Liver (tissue), 3 donors: ENCODE data around the gene NFYC.

Source experiments
- EGR1 ChIP-seq, 2 donors: IDR thresholded peaks; 2 replicates each; pipeline ENCODE4 v1.6.1; 2016 to 2018; ENCODE audit warnings: antibody characterized with exemption in 2 of 2, low read depth in 2 of 2
- GABPA ChIP-seq, 2 donors: IDR thresholded peaks in 1 of 2; conservative IDR thresholded peaks in 1 of 2; 2 replicates each; pipeline ENCODE4 v1.6.1; 2016; ENCODE audit warnings: antibody characterized with exemption in 2 of 2, mild to moderate bottlenecking in 1 of 2, moderate library complexity in 1 of 2
- RAD21 ChIP-seq, 2 donors: IDR thresholded peaks; 2 replicates each; pipeline ENCODE4 v1.6.1; 2016; ENCODE audit warnings: antibody characterized with exemption in 2 of 2, mild to moderate bottlenecking in 2 of 2
- TAF1 ChIP-seq: conservative IDR thresholded peaks from 2 replicates; pipeline ENCODE4 v1.6.1; 2016; ENCODE audit warnings: antibody characterized with exemption, mild to moderate bottlenecking
- YY1 ChIP-seq: IDR thresholded peaks from 2 replicates; pipeline ENCODE4 v1.6.1; 2016; ENCODE audit warnings: antibody characterized with exemption, mild to moderate bottlenecking
- TF ChIP-seq, protein P1 (sequence below): IDR thresholded peaks from 2 replicates; pipeline ENCODE4 v1.6.1; 2016; ENCODE audit warnings: antibody characterized with exemption
- TF ChIP-seq, protein P2 (sequence below): fragments of 150-350 bp; IDR thresholded peaks from 2 replicates; pipeline ENCODE4 v1.5.1; 2017; ENCODE audit warnings: improper control_type of control experiment, low read depth, low read length; ENCODE audit not compliant: missing input control
- TF ChIP-seq, protein P3 (sequence below): IDR thresholded peaks from 2 replicates; pipeline ENCODE4 v1.6.1; 2016; ENCODE audit warnings: antibody characterized with exemption, mild to moderate bottlenecking
- TF ChIP-seq, protein P4 (sequence below): IDR thresholded peaks from 2 replicates; pipeline ENCODE4 v1.6.1; 2016; ENCODE audit warnings: antibody characterized with exemption
- donor health status: healthy.
- donor health status: healthy.

DNA sequence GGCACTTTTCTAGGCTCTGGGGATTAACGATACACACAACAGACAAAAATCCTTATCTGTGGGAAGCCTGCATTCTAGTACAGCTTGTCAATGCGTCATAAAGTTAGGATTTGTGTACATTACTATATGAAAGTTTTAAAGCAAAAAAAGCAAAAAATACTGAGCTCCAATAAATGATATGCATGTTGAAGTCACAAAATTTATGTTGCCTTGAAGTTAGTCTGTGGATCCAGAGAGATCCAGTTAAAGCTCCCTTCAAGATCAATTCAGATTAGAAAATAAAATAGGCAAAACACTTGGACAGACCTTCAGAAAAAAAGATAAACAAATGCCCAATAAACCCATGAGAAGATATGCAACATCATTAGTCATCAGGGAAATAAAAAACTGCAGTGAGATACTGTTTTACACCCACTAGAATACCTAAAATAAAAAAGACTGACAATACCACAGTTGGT is 59.0 kb downstream of the NFYC start:
- TF ChIP-seq, protein P1, sequence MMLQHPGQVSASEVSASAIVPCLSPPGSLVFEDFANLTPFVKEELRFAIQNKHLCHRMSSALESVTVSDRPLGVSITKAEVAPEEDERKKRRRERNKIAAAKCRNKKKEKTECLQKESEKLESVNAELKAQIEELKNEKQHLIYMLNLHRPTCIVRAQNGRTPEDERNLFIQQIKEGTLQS: no peak
- TF ChIP-seq, protein P2, sequence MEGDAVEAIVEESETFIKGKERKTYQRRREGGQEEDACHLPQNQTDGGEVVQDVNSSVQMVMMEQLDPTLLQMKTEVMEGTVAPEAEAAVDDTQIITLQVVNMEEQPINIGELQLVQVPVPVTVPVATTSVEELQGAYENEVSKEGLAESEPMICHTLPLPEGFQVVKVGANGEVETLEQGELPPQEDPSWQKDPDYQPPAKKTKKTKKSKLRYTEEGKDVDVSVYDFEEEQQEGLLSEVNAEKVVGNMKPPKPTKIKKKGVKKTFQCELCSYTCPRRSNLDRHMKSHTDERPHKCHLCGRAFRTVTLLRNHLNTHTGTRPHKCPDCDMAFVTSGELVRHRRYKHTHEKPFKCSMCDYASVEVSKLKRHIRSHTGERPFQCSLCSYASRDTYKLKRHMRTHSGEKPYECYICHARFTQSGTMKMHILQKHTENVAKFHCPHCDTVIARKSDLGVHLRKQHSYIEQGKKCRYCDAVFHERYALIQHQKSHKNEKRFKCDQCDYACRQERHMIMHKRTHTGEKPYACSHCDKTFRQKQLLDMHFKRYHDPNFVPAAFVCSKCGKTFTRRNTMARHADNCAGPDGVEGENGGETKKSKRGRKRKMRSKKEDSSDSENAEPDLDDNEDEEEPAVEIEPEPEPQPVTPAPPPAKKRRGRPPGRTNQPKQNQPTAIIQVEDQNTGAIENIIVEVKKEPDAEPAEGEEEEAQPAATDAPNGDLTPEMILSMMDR: no peak
- TF ChIP-seq RAD21 (IDR thresholded peaks at IDR 0.05): no peak
- TF ChIP-seq, protein P3, sequence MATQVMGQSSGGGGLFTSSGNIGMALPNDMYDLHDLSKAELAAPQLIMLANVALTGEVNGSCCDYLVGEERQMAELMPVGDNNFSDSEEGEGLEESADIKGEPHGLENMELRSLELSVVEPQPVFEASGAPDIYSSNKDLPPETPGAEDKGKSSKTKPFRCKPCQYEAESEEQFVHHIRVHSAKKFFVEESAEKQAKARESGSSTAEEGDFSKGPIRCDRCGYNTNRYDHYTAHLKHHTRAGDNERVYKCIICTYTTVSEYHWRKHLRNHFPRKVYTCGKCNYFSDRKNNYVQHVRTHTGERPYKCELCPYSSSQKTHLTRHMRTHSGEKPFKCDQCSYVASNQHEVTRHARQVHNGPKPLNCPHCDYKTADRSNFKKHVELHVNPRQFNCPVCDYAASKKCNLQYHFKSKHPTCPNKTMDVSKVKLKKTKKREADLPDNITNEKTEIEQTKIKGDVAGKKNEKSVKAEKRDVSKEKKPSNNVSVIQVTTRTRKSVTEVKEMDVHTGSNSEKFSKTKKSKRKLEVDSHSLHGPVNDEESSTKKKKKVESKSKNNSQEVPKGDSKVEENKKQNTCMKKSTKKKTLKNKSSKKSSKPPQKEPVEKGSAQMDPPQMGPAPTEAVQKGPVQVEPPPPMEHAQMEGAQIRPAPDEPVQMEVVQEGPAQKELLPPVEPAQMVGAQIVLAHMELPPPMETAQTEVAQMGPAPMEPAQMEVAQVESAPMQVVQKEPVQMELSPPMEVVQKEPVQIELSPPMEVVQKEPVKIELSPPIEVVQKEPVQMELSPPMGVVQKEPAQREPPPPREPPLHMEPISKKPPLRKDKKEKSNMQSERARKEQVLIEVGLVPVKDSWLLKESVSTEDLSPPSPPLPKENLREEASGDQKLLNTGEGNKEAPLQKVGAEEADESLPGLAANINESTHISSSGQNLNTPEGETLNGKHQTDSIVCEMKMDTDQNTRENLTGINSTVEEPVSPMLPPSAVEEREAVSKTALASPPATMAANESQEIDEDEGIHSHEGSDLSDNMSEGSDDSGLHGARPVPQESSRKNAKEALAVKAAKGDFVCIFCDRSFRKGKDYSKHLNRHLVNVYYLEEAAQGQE: no peak
- TF ChIP-seq GABPA (IDR thresholded peaks at IDR 0.05 in 1 of 2, conservative IDR thresholded peaks at IDR 0.05 in 1 of 2): no peak
- TF ChIP-seq TAF1: no peak
- TF ChIP-seq EGR1 (IDR thresholded peaks at IDR 0.05; ENCODE audit: low read depth in 2 of 2): no peak
- no peak for TF ChIP-seq YY1
- TF ChIP-seq, protein P4, sequence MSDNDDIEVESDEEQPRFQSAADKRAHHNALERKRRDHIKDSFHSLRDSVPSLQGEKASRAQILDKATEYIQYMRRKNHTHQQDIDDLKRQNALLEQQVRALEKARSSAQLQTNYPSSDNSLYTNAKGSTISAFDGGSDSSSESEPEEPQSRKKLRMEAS: no peak
